Stimulated activated CD4-positive, alpha-beta T cell treated with anti-CD3 and anti-CD28 coated beads, TNF-alpha, amount 100 ng/mL, for 1 hour (primary cell): ENCODE measurements around the gene ENTHD1.

Source experiments
- DNase-seq, 3 donors: peaks; one replicate each; pipeline ENCODE4 v3.0.0-alpha.2; 2020; ENCODE audit warnings: low read depth in 3 of 3, low spot score in 1 of 3

The ENTHD1 gene

DNA sequence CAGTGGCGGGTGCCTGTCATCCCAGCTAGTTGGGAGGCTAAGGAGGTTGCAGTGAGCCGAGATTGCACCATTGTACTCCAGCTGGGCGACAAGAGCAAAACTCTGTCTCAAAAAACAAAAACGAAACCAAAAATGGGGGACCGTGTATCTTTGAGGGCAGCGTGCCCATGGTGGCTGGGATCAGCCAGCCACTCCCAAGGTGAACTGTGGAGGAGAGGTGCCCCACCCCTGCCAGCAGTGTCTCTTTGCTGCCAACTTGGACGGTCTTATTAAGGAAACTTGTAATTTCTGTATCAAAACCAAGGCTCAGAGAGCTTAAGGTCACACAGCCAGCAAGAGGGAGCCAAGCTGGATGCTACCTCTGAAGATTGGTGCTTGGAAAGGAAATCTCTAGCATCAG, 175.4 kb downstream of the ENTHD1 start:
- no peak for DNase-seq

DNA sequence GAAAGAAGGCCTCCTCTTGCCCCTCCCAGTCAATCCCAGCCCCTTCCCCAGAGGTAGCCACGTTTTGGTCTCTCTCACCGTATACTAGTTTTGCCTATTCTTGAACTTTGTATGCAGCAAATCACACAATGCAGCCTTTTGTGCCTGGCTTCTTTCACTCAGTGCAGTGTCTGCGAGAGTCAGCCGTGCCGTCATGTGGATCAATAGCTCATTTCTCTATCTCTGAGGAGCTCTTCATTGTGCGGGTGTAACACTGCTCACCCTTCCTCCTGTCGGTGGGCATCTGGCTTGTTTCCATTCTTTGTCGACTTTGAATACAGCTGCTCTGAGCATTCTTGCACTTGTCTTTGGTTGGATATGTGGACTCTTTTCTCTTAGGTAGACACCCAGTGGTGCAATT, 176.5 kb downstream of the ENTHD1 start:
- no peak for DNase-seq

GRCh38 chr22:39716534-39716933, 177.0 kb downstream of the ENTHD1 start:
- DNase-seq = no peak

DNA sequence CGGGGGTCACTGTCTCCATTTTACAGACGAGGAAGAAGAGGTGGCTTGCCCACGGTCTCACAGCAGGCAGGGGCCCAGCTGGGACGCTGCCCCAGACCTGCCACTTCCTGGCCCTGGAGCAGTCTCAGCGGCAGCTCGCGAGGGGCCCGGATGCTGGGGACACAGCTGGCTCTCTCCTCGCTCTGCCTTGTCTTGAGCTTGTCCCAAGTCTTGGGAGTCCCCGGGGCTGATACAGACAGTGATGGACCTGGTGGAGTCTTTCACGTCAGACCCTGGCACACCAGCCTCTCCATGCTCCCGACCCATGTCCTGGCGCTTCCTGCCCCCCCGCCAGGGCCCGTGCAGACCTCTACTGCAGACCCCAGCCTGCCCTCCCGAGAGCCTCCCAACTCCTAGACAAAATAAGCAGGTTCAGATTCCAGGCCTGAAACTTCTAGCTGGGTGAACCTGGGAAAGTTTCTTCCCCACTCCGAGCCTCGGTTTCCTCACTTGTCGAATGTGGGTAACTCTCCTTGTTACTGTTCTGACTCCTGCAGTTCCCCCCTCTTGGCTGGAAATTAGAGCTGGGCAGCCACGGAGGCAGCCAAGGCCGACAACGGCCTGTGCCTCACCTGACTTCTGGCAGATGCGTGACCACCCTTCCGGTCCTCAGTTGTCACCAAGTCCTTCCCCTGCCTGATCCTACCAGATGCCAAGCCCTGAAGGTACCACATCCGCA, 177.6 kb downstream of the ENTHD1 start:
- DNase-seq = no peak

DNA sequence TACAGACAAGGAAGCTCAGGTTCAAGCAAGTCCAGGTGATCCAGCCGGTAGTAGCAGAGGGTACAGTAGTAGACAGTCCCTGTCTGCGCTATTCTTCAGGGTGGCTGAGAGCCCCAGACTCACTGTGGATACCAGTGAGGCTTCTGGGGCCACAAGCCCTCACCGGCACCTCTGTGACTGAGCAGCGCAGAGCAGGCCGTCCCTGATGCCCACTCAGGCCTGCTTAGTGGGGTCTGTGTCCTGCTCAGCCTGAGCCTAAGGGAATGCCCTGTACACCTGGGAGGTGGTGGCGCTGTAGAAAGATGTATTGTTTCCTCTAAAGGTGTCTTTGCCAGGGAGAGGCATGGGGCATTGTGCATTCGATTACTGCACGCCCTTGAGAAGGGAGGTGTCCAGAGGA, 179.2 kb downstream of the ENTHD1 start:
- DNase-seq = no peak

GRCh38 chr22:39713799-39714290, 179.7 kb downstream of the ENTHD1 start:
- DNase-seq = no peak

GRCh38 chr22:39712751-39713525, 180.6 kb downstream of the ENTHD1 start:
- DNase-seq = no peak

- DNase-seq = no peak
Observed at GRCh38 chr22:39712081-39712480, 181.5 kb downstream of the ENTHD1 start.

- DNase-seq = no peak
Observed at GRCh38 chr22:39710380-39711150, 183.0 kb downstream of the ENTHD1 start.

- no peak for DNase-seq
Observed at GRCh38 chr22:39707816-39708215, 185.7 kb downstream of the ENTHD1 start.

DNA sequence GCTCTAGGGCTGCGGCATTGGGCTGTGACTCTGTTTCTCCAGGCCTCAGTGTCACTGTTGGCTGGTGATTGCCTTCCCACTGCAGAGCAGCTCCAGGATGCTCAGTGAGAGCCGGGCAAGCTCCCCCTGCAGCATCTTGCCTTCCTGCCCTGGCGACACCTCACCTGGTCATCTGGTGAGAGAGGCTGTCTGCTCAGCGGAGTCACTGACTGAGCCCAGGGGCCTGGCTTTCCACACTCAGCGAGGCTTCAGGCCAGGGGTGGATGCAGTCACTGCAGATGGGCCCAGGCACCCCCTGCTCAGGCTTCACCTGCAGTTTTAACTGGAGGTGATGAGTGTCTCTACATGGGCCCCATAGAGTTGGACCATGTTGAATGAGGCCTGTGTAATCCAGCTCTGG, 186.2 kb downstream of the ENTHD1 start:
- DNase-seq = no peak

- no peak for DNase-seq
Observed at GRCh38 chr22:39706376-39707140, 187.0 kb downstream of the ENTHD1 start.

DNA sequence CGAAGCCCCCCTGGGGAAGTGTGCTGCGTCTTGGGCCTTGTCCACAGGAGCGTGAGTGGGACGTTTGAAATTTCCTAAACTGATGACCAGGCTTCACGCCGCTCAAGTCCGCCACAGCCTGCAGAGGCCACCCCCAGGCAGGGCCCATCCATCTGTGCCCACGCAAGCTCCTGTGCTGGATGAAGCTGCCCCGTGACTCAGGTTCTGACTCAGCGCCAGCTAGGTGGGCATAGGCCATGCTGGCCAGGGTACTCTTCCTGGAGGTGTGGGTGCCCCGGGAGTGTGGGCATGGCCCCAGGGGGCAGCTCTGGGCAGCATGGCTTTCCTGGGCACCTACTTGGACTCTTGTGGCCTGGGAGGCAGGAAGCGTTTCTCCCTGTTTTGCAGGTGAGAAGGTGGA, 188.2 kb downstream of the ENTHD1 start:
- no peak for DNase-seq

DNA sequence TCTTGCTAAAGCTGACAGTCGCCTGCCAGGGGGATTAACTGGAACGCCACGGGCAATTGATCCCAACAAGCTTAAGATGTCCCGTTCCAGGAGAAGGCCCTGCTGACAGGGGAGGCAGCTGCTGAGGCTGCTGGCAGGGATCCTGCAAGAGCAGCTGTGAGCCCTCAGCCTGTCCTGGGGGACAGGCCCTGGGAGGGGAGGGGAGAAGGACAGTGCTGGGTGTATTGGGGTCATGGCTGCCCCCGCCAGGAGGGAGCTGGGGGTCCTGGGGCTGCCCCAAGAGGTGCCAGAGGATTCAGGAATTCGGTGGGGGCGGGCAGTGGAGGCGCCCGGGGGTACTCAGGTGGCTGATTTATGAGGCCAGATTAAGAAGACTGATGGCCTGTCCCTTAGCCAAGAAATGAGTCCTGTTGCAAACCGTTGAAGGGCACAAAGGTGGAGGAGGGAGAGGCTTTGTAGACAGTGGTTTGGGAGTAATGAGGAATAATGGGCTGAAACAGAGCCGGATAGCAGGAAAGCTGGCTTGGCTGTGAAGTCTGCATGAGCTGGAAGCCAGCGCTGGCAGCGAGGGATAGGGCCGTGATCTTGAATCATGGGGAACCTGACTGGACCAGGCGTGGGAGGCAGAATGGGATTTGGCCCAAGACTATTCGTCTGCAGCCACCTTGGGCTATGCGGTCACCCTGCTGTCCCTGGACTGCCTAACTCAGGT, 189.5 kb downstream of the ENTHD1 start:
- no peak for DNase-seq

DNA sequence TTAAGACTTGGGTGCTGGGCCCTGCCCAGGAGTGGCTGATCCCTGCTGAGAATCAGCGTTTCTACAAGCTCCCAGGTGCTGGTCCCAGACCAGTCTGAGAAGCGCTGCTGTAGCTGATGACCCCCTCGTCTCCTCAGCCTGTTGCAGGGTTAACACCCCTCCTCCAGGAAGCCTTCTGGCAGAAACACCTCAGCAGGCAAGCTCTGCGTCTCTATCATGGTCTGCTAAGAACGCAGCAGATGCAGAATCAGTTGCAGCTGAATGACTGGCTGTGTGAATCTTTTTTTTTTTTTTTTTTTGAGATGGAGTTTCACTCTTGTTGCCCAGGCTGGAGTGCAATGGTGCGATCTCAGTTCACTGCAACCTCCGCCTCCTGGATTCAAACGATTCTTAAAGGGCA, 190.5 kb downstream of the ENTHD1 start:
- DNase-seq = no peak

DNA sequence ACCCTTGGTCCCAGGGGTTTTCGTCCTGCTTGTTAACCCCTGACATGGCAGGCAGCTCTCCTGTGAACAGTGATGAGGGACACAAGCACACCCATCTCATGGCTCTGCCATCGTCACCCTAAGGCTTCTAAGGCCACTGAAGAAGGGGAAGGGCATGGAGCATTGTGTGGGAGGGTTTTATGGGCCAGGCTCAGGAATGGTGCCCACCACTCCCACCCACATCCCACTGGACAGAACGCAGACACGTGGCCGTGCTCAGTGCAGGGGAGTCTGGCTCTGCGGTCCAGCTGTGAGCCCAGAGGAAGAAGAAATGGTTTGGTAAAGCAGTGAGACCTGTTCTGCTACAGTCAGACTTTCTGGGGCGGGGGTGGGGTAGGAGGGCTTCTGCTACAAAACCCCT, 193.0 kb downstream of the ENTHD1 start:
- DNase-seq = no peak

- no peak for DNase-seq
Observed at GRCh38 chr22:39699631-39700360, 193.8 kb downstream of the ENTHD1 start.

- no peak for DNase-seq
Observed at GRCh38 chr22:39697790-39698430, 195.7 kb downstream of the ENTHD1 start.

DNA sequence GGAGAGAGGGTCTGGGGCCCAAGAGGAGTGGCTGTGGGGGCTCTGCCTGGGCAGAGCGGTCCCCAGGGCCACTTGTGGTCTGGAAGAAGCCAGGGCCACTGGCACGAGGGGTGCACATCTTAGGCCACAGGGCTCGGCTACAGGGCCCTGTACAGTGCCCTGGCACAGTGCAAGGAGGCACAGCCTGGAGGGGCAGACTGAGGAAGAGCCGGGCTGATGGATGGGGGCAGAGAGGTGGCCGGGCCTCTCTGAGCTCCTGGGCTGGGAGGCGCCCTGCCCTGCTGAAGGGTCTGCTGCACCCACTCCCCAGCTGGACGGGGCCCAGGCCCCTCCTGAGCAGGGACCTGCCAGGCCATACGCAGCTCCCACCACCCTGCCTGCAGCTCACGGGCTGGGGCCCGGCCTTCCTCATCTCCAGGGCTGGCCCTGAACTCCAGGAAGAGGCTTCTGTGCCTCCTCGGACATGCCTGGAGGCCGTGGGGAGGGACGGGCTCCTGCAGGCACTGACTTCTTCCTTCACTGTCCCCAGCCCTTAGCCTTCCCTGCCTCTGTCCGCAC, 199.5 kb downstream of the ENTHD1 start:
- DNase-seq = no peak
